Liver (tissue), 9 donors: ENCODE measurements around the gene ASB1. TPM values are rescaled to one million over a fixed set of nuclear protein-coding genes. Genes with fewer than 3 reads are reported as not detected.

ENCODE experiments used
- DNase-seq: peaks from one replicate; pipeline ENCODE4 v3.0.0-alpha.2; 2017; ENCODE audit warnings: low spot score
- H3K27ac ChIP-seq, 2 donors: one replicate each; pipeline ENCODE4 v1.7.0; 2013; ENCODE audit warnings: inconsistent platforms in 2 of 2, low read length in 2 of 2, control low read depth in 1 of 2, low read depth in 1 of 2, mild to moderate bottlenecking in 1 of 2
- H3K27me3 ChIP-seq, 4 donors: one replicate each; pipeline versions ENCODE4 v1.6.1 to v1.7.0; 2013; ENCODE audit warnings: low read length in 3 of 4, inconsistent platforms in 1 of 4, mild to moderate bottlenecking in 1 of 4, moderate library complexity in 1 of 4; ENCODE audit not compliant: control insufficient read depth in 4 of 4, insufficient read depth in 4 of 4
- H3K36me3 ChIP-seq, 4 donors: one replicate each; pipeline versions ENCODE4 v1.6.1 to v1.7.0; 2013; ENCODE audit warnings: low read length in 3 of 4, mild to moderate bottlenecking in 3 of 4, low read depth in 1 of 4, moderate library complexity in 1 of 4; ENCODE audit not compliant: control insufficient read depth in 4 of 4, insufficient read depth in 3 of 4
- H3K4me1 ChIP-seq, 4 donors: one replicate each; pipeline versions ENCODE4 v1.6.1 to v1.7.0; 2013; ENCODE audit warnings: low read length in 3 of 4, mild to moderate bottlenecking in 3 of 4, moderate library complexity in 1 of 4; ENCODE audit not compliant: control insufficient read depth in 4 of 4, insufficient read depth in 4 of 4
- H3K4me3 ChIP-seq, 3 donors: one replicate each; pipeline versions ENCODE4 v1.6.1 to v1.7.0; 2013; ENCODE audit warnings: low read length in 3 of 3, control low read depth in 1 of 3, low read depth in 1 of 3, mild to moderate bottlenecking in 1 of 3
- H3K9ac ChIP-seq, 2 donors: one replicate each; pipeline ENCODE4 v1.7.0; 2013; ENCODE audit warnings: low read length in 2 of 2, mild to moderate bottlenecking in 2 of 2, moderate library complexity in 2 of 2, control low read depth in 1 of 2, low read depth in 1 of 2
- H3K9me3 ChIP-seq, 4 donors: one replicate each; pipeline versions ENCODE4 v1.6.1 to v1.7.0; 2013; ENCODE audit warnings: low read length in 3 of 4; ENCODE audit not compliant: control insufficient read depth in 4 of 4
- CTCF ChIP-seq: fragments of 150-350 bp; IDR thresholded peaks from 2 replicates; pipeline ENCODE4 v1.5.1; 2017; ENCODE audit warnings: improper control_type of control experiment, low read depth, low read length; ENCODE audit not compliant: missing input control
- FOXA1 ChIP-seq: IDR thresholded peaks from 2 replicates; pipeline ENCODE4 v1.6.1; 2016; ENCODE audit warnings: antibody characterized with exemption
- GABPA ChIP-seq, 2 donors: IDR thresholded peaks in 1 of 2; conservative IDR thresholded peaks in 1 of 2; 2 replicates each; pipeline ENCODE4 v1.6.1; 2016; ENCODE audit warnings: antibody characterized with exemption in 2 of 2, mild to moderate bottlenecking in 1 of 2, moderate library complexity in 1 of 2
- HNF4A ChIP-seq, 2 donors: conservative IDR thresholded peaks; 2 replicates each; pipeline ENCODE4 v1.6.1; 2016; ENCODE audit warnings: antibody characterized with exemption in 2 of 2, mild to moderate bottlenecking in 2 of 2
- HNF4G ChIP-seq: IDR thresholded peaks from 2 replicates; pipeline ENCODE4 v1.6.1; 2016; ENCODE audit warnings: antibody characterized with exemption
- JUND ChIP-seq, 2 donors: IDR thresholded peaks; 2 replicates each; pipeline ENCODE4 v1.6.1; 2016; ENCODE audit warnings: antibody characterized with exemption in 2 of 2
- NR2F2 ChIP-seq: IDR thresholded peaks from 2 replicates; pipeline ENCODE4 v1.6.1; 2016; ENCODE audit warnings: antibody characterized with exemption
- RXRA ChIP-seq, 2 donors: IDR thresholded peaks; 2 replicates each; pipeline ENCODE4 v1.6.1; 2017 to 2018; ENCODE audit warnings: antibody characterized with exemption in 2 of 2, mild to moderate bottlenecking in 1 of 2
- SP1 ChIP-seq: IDR thresholded peaks from 2 replicates; pipeline ENCODE4 v1.6.1; 2018; ENCODE audit warnings: antibody characterized with exemption, mild to moderate bottlenecking
- WGBS: extraction: QIAGEN DNeasy Blood & Tissue Kit; methylation state at CpG from one replicate; pipeline ENCODE4 v1.1.7; 2013; 5-methylcytosine and 5-hydroxymethylcytosine counted together
- polyA plus RNA-seq, 2 donors: library from polyadenylated mRNA; stranded (reverse) in 1 of 2; unstranded in 1 of 2; fragments of 200-250 nt in 1 of 2; fragments of >200 nt in 1 of 2; fragmentation: Nextera tagmentation in 1 of 2; extraction: Ambion mirVana in 1 of 2; gene quantifications; one replicate each; pipeline versions ENCODE4 v1.2.1 to v1.2.3, GENCODE V29; 2013 to 2015
- total RNA-seq, 2 donors: library from RNA; depleted of rRNA; stranded (reverse); fragments of >200 nt; gene quantifications; one replicate each; pipeline ENCODE4 v1.2.3, GENCODE V29; 2014
- TF ChIP-seq, protein P1 (sequence below): IDR thresholded peaks from 2 replicates; pipeline ENCODE4 v1.6.1; 2016; ENCODE audit warnings: antibody characterized with exemption
- donor health status: healthy.
- donor health status: healthy.
- donor health status: healthy.
- donor health status: healthy.
- donor health status: healthy.

ASB1 gene
- total and polyA plus RNA-seq, 4 donors, result 6.1 to 15.2 (median 10.5) TPM

DNA sequence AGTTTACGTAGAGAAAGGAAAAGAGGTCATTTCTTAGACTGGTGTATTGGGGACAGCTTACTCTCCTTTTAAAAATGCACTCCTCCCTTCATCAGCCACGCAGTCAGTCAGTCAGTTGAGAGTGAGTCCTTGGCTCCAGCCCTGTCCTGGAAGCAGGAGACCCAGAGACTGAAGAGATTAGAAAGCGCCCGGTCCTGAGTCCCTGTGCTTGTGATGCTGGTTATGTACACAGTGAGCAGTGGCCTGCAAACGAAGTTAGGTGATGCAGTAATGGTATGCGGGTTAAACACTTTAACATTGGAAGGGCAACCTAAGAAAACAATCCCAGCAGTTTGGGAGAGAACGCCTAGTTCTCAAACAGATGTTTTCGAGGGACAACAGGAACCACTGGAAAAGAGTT lies 6.3 kb upstream of the ASB1 start:
- DNase-seq, result peak; percentile 40
- no peaks in the 10 kb centered on the region for H3K36me3 ChIP-seq
- H3K27ac ChIP-seq, result no peak overlapping the region
- H3K9ac ChIP-seq, result no peak overlapping the region
- 87% methylated on average over 8 of the region's 8 CpGs for WGBS
- no peak overlapping the region for H3K4me3 ChIP-seq
- TF ChIP-seq GABPA (IDR thresholded peaks at IDR 0.05 in 1 of 2, conservative IDR thresholded peaks at IDR 0.05 in 1 of 2) (no peak), RXRA (IDR thresholded peaks at IDR 0.05) (no peak), HNF4A (conservative IDR thresholded peaks at IDR 0.05) (no peak), HNF4G (no peak), CTCF (no peak)
- peaks cover 0 to 8% (median 5%) of the 10 kb centered on the region in 4 donors for H3K9me3 ChIP-seq
- H3K27me3 ChIP-seq, result no peaks in the 10 kb centered on the region
- peaks cover 0 to under 1% (median 0%) of the 10 kb centered on the region in 4 donors for H3K4me1 ChIP-seq

- H3K4me3 ChIP-seq, result no peak overlapping the region
- H3K9me3 ChIP-seq, result peaks cover 0 to 2% (median under 1%) of the 10 kb centered on the region in 4 donors
- H3K9ac ChIP-seq, result no peak overlapping the region
- TF ChIP-seq JUND (IDR thresholded peaks at IDR 0.05) (no peak), NR2F2 (peak; percentile 16)
- DNase-seq, result peak; percentile 84
- H3K27ac ChIP-seq, result no peak overlapping the region
- no peaks in the 10 kb centered on the region for H3K36me3 ChIP-seq
- peaks cover 0 to 7% (median 4%) of the 10 kb centered on the region in 4 donors for H3K4me1 ChIP-seq
- 73% methylated on average over 16 of the region's 16 CpGs for WGBS
- H3K27me3 ChIP-seq, result no peaks in the 10 kb centered on the region
Measured at GRCh38 chr2:238420878-238421694, 5.6 kb upstream of the ASB1 start.

- no peaks in the 10 kb centered on the region for H3K36me3 ChIP-seq
- 93% methylated on average over 18 of the region's 18 CpGs for WGBS
- peaks cover 0 to 8% (median 6%) of the 10 kb centered on the region in 4 donors for H3K4me1 ChIP-seq
- H3K9ac ChIP-seq, result no peak overlapping the region
- TF ChIP-seq FOXA1, result no peak
- TF ChIP-seq, protein P1, sequence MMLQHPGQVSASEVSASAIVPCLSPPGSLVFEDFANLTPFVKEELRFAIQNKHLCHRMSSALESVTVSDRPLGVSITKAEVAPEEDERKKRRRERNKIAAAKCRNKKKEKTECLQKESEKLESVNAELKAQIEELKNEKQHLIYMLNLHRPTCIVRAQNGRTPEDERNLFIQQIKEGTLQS, result no peak
- H3K4me3 ChIP-seq, result no peak overlapping the region
- H3K27ac ChIP-seq, result no peak overlapping the region
- DNase-seq, result no peak
- no peaks in the 10 kb centered on the region for H3K27me3 ChIP-seq
- H3K9me3 ChIP-seq, result no peaks in the 10 kb centered on the region
Measured at GRCh38 chr2:238421695-238422035, 5.1 kb upstream of the ASB1 start.

DNA sequence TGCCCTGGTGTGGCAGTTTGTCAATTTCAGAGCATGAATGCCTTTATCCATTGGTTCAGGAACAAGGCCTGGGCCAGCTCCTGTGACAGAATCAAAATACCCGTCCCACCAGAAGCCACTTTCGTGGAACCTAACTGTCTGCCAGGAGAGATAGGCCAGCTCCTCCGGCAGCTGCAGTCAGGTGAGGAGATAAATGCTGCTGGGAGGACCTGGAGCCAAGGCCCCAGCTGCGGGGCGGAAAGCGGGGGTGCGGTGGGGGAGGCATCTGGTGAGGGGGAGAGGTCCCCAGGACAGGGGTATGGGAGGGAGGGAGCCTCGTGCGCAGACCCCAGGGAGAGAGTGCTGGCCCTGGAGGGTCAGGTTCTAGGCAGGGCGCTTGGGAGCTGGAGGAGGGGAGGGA lies 4.4 kb upstream of the ASB1 start:
- TF ChIP-seq FOXA1 (no peak), SP1 (no peak)
- Histone ChIP-seq H3K4me1 (peaks cover 0 to 10% (median 6%) of the 10 kb centered on the region in 4 donors), H3K9me3 (no peaks in the 10 kb centered on the region), H3K4me3 (no peak overlapping the region), H3K36me3 (no peaks in the 10 kb centered on the region), H3K9ac (no peak overlapping the region), H3K27ac (no peak overlapping the region), H3K27me3 (no peaks in the 10 kb centered on the region)
- DNase-seq, result peak; percentile 76
- 93% methylated on average over 10 of the region's 10 CpGs for WGBS
